Pons (tissue), 1 donor: ENCODE data around the gene RNASE13.
"Not testable (repeated sequence)": the region's sequence is repeated elsewhere in the genome, so short reads cannot be mapped to it uniquely, and the experiment has no call there.

Experiments
- DNase-seq: peaks from one replicate; pipeline ENCODE4 v3.0.0-alpha.2; 2016; ENCODE audit warnings: low spot score

The RNASE13 gene

GRCh38 chr14:21022686-21023085 lies 11.9 kb downstream of the RNASE13 start:
- DNase-seq = no peak

- DNase-seq = no peak
Observed at GRCh38 chr14:21020977-21021545, 13.5 kb downstream of the RNASE13 start.

- no peak for DNase-seq
Observed at GRCh38 chr14:21019366-21019765, 15.2 kb downstream of the RNASE13 start.

- DNase-seq = no peak
Observed at GRCh38 chr14:21018781-21019180, 15.8 kb downstream of the RNASE13 start.

- no peak for DNase-seq
Observed at GRCh38 chr14:21018286-21018685, 16.3 kb downstream of the RNASE13 start.

- DNase-seq = no peak
Observed at GRCh38 chr14:21017528-21018245, 16.9 kb downstream of the RNASE13 start.

- no peak for DNase-seq
Observed at GRCh38 chr14:21016413-21017190, 18.0 kb downstream of the RNASE13 start.

GRCh38 chr14:21015312-21015711 lies 19.3 kb downstream of the RNASE13 start:
- peak; percentile 39 for DNase-seq

- peak; percentile 98 for DNase-seq
Observed at GRCh38 chr14:21014761-21015190, 19.8 kb downstream of the RNASE13 start.

GRCh38 chr14:21011136-21011535 lies 23.5 kb downstream of the RNASE13 start:
- DNase-seq = no peak

GRCh38 chr14:21009721-21010120 lies 24.9 kb downstream of the RNASE13 start:
- DNase-seq = not testable (repeated sequence)

GRCh38 chr14:21003788-21004346 lies 30.7 kb downstream of the RNASE13 start:
- no peak for DNase-seq

- DNase-seq = no peak
Observed at GRCh38 chr14:21001218-21001617, 33.4 kb downstream of the RNASE13 start.

- DNase-seq = no peak
Observed at GRCh38 chr14:20999591-20999990, 35.0 kb downstream of the RNASE13 start.

GRCh38 chr14:20998674-20999366 lies 35.8 kb downstream of the RNASE13 start, which contains the start of gene SLC39A2:
Gene SLC39A2, plus strand, starts transcription at chr14:20999293. Its CDS starts 154 bp downstream, at chr14:20999447.
- DNase-seq = no peak

- no peak for DNase-seq
Observed at GRCh38 chr14:20998139-20998538, 36.5 kb downstream of the RNASE13 start.

- DNase-seq = no peak
Observed at GRCh38 chr14:20997564-20997963, 37.0 kb downstream of the RNASE13 start.

GRCh38 chr14:20997115-20997514 lies 37.5 kb downstream of the RNASE13 start:
- DNase-seq = no peak

- DNase-seq = no peak
Observed at GRCh38 chr14:20996521-20996920, 38.1 kb downstream of the RNASE13 start.

- DNase-seq = peak; percentile 98
Observed at GRCh38 chr14:20989787-20990600, 44.6 kb downstream of the RNASE13 start, which contains the start of gene METTL17. Gene METTL17, plus strand, starts transcription at chr14:20989980. Its CDS starts 23 bp downstream, at chr14:20990003.

- no peak for DNase-seq
Observed at GRCh38 chr14:20989471-20989786, 45.2 kb downstream of the RNASE13 start.
